Fibroblast of skin of left biceps (primary cell): Measurements from ENCODE around the gene ZNF682.
"Not testable (repeated sequence)": the region's sequence is repeated elsewhere in the genome, so short reads cannot be mapped to it uniquely, and the experiment has no call there.

Source experiments
- DNase-seq, 2 experiments: peaks; one replicate each; pipeline ENCODE4 v3.0.0-alpha.2; 2013; ENCODE audit warnings: low read depth in 2 of 2

The ZNF682 gene

GRCh38 chr19:19997656-19998268 lies 41.5 kb downstream of the ZNF682 start:
- no peak for DNase-seq

GRCh38 chr19:19966862-19967261 lies 72.4 kb downstream of the ZNF682 start:
- DNase-seq: no peak

GRCh38 chr19:19966126-19966525 lies 73.2 kb downstream of the ZNF682 start:
- DNase-seq: not testable (repeated sequence)

GRCh38 chr19:19964416-19964815 lies 74.9 kb downstream of the ZNF682 start:
- DNase-seq: no peak

GRCh38 chr19:19959151-19959799 lies 80.0 kb downstream of the ZNF682 start:
- not testable (repeated sequence) for DNase-seq

GRCh38 chr19:19957766-19958165 lies 81.5 kb downstream of the ZNF682 start:
- not testable (repeated sequence) for DNase-seq

GRCh38 chr19:19956434-19957075 lies 82.8 kb downstream of the ZNF682 start:
- DNase-seq: no peak

GRCh38 chr19:19955208-19955607 lies 84.1 kb downstream of the ZNF682 start:
- DNase-seq: no peak
